Omental fat pad (tissue), 4 donors: ENCODE data around the gene PHOX2B. TPM values are rescaled to one million over a fixed set of nuclear protein-coding genes. Genes with fewer than 3 reads are reported as not detected.

Experiments
- ATAC-seq: fragments of 150-250 bp; one replicate; pipeline ENCODE4 v1.9.1; 2016; ENCODE audit warnings: mild to moderate bottlenecking, moderate library complexity; ENCODE audit not compliant: low FRiP score
- DNase-seq: peaks from one replicate; pipeline ENCODE4 v3.0.0-alpha.2; 2019; ENCODE audit warnings: low spot score
- CTCF ChIP-seq, 3 donors: fragments of 450-650 bp; IDR thresholded peaks; one replicate each; pipeline ENCODE4 v1.5.1; 2016 to 2017; ENCODE audit warnings: antibody characterized with exemption in 3 of 3, mild to moderate bottlenecking in 3 of 3, moderate library complexity in 2 of 3
- total RNA-seq, 4 donors: library from RNA; depleted of rRNA; stranded (reverse); fragments of >200 nt; gene quantifications; one replicate each; pipeline ENCODE4 v1.1.0, GENCODE V29; 2016

The PHOX2B gene
- total RNA-seq, 4 donors from 2014 or later, result not detected

GRCh38 chr4:41723286-41723685, 25.2 kb downstream of the PHOX2B start:
- TF ChIP-seq CTCF (IDR thresholded peaks at IDR 0.05), result no peak

GRCh38 chr4:41722181-41722580, 26.3 kb downstream of the PHOX2B start:
- no peak for TF ChIP-seq CTCF (IDR thresholded peaks at IDR 0.05)
- no peak for DNase-seq
- no peak for ATAC-seq

More at GRCh38 chr4:41723286-41723685, 25.2 kb downstream of the PHOX2B start:
- DNase-seq, result no peak
- no peak for ATAC-seq

GRCh38 chr4:41719417-41719816, 29.1 kb downstream of the PHOX2B start:
- DNase-seq (no peak), ATAC-seq (no peak)
- no peak for TF ChIP-seq CTCF (IDR thresholded peaks at IDR 0.05)

- TF ChIP-seq CTCF (IDR thresholded peaks at IDR 0.05), result no peak
- DNase-seq, result no peak
- ATAC-seq, result no peak
These were observed 29.6 kb downstream of the PHOX2B start for GRCh38 chr4:41718907-41719306.

GRCh38 chr4:41715155-41715554, 33.4 kb downstream of the PHOX2B start:
- no peak for DNase-seq
- ATAC-seq, result no peak
- no peak for TF ChIP-seq CTCF (IDR thresholded peaks at IDR 0.05)

- TF ChIP-seq CTCF (IDR thresholded peaks at IDR 0.05), result no peak
- ATAC-seq (no peak), DNase-seq (no peak)
These were observed 34.0 kb downstream of the PHOX2B start for GRCh38 chr4:41714364-41715000.

- no peak for TF ChIP-seq CTCF (IDR thresholded peaks at IDR 0.05)
- no peak for ATAC-seq
These were observed 34.8 kb downstream of the PHOX2B start for GRCh38 chr4:41713768-41714167.

More at GRCh38 chr4:41713768-41714167, 34.8 kb downstream of the PHOX2B start:
- no peak for DNase-seq
